ENCODE measurements around the gene HYAL3. TPM values are rescaled to one million over a fixed set of nuclear protein-coding genes. Genes with fewer than 3 reads are reported as not detected.

Gene HYAL3, protein sequence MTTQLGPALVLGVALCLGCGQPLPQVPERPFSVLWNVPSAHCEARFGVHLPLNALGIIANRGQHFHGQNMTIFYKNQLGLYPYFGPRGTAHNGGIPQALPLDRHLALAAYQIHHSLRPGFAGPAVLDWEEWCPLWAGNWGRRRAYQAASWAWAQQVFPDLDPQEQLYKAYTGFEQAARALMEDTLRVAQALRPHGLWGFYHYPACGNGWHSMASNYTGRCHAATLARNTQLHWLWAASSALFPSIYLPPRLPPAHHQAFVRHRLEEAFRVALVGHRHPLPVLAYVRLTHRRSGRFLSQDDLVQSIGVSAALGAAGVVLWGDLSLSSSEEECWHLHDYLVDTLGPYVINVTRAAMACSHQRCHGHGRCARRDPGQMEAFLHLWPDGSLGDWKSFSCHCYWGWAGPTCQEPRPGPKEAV
- 1 to 10 TPM in 5 of 6 donors, under 1 TPM in 1; 0.33 to 5.7 (median 3.1) TPM for total RNA-seq

- WGBS, 2 donors, result 1% methylated on average over 22 to 61 of the region's 61 CpGs
- Histone ChIP-seq H3K27me3 (no peaks in the 10 kb centered on the region), H3K27ac (peak within 1 kb of the TSS; percentile 85 to 94 (median 92)), H3K36me3 (peaks cover 0 to 13% (median 2%) of the 10 kb centered on the region in 4 donors), H3K4me3 (peak within 1 kb of the TSS; percentile 44 to 86 (median 60)), H3K4me1 (peaks cover 41 to 55% (median 52%) of the 10 kb centered on the region in 4 donors), H3K9me3 (no peaks in the 10 kb centered on the region)
- DNase-seq (peak; percentile 98 to 100), ATAC-seq (ENCODE audit: low FRiP score in 2 of 2) (peak; percentile 94 to 97)
- TF ChIP-seq EP300 (IDR thresholded peaks at IDR 0.05) (no peak), POLR2AphosphoS5 (IDR thresholded peaks at IDR 0.05) (peak; percentile 86 to 93), POLR2A (IDR thresholded peaks at IDR 0.05) (peak in 3 of 4 donors; percentile 61 to 96 (median 95))
- TF ChIP-seq, protein P1, sequence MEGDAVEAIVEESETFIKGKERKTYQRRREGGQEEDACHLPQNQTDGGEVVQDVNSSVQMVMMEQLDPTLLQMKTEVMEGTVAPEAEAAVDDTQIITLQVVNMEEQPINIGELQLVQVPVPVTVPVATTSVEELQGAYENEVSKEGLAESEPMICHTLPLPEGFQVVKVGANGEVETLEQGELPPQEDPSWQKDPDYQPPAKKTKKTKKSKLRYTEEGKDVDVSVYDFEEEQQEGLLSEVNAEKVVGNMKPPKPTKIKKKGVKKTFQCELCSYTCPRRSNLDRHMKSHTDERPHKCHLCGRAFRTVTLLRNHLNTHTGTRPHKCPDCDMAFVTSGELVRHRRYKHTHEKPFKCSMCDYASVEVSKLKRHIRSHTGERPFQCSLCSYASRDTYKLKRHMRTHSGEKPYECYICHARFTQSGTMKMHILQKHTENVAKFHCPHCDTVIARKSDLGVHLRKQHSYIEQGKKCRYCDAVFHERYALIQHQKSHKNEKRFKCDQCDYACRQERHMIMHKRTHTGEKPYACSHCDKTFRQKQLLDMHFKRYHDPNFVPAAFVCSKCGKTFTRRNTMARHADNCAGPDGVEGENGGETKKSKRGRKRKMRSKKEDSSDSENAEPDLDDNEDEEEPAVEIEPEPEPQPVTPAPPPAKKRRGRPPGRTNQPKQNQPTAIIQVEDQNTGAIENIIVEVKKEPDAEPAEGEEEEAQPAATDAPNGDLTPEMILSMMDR (IDR thresholded peaks at IDR 0.05), result peak; percentile 35 to 90 (median 76)
These were observed at the start of gene HYAL3, which contains the start of gene NAA80 for GRCh38 chr3:50298836-50299637. Gene HYAL3, minus strand, starts transcription at chr3:50299405. Its CDS starts 3,803 bp downstream, at chr3:50295602. Gene NAA80, minus strand, starts transcription at chr3:50299405. Its CDS starts 1,942 bp downstream, at chr3:50297463.

DNA sequence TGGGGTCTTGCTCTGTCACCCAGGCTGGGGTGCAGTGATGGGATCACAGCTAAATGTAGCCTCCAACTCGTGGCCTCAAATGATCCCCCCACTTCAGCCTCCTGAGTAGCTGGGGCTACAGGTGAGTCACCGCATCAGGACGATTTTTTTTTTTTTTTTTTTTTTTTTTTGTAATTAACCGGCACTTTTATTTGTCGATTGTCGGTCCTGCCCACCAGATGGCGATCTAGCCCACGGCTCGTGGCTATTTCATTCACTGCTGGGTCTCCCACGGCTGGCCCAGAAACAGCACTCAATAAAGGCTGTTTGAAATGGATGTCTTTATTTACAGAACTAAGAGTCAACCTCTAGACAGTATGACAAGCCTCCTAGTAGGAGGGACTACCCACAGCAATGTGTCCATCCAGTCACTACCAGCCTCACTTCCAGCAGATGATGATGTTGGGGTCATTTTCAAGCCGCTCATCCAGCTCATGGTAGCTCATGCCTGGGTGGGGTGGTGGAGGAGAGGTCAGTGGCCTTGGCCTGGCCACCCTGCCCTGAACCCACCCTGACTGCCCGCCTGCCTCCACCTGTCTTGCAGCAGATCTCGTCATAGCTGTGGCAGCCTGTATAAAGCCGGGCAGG is 48.1 kb upstream of the HYAL3 start:
- Histone ChIP-seq H3K36me3 (peaks cover 0 to 15% (median 13%) of the 10 kb centered on the region in 4 donors), H3K9me3 (no peaks in the 10 kb centered on the region), H3K4me1 (peaks cover 34 to 57% (median 39%) of the 10 kb centered on the region in 4 donors), H3K27me3 (no peaks in the 10 kb centered on the region), H3K27ac (peak overlapping the region in 1 of 4 donors; percentile 18), H3K4me3 (no peak overlapping the region)
- ATAC-seq (ENCODE audit: low FRiP score in 2 of 2), result peak in 1 of 2 donors; percentile 20
- peak; percentile 42 to 73 for DNase-seq
- 10 to 28% methylated on average over 11 to 14 of the region's 14 CpGs for WGBS, 2 donors
- TF ChIP-seq, protein P1 (IDR thresholded peaks at IDR 0.05), result peak in 5 of 6 experiments; percentile 24 to 56 (median 43)
- no peak for TF ChIP-seq EP300 (IDR thresholded peaks at IDR 0.05)

DNA sequence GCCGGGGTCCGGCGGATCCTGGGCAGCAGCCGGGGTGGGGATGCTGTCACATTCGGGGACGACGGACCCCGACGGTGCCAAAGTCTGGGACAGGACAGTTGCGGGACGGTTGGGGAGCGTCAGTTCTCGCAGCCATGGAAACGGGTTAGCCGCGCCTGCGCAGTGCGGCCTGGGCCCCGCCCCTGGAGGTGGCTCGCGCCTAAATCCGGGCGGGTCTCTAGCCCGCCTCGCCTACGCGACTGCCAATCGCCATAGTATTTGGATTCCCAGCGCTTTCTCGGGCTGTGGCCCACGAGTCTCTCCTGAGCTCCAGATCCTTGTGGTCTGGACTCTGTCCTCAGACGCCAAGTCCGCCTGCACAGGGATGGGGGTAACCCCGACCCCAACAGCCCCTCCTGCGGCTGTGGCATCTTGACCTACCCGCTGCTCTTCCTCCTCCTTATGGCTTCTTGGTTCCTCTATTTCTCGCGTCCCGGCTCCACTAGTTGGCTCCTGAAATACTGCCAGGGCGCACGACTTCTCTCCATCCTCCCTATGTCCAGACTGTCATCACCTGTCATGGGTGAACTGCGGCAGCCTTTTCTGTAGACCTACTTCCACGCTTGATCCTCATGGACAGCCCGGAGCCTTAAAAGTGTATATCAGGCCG is 46.5 kb upstream of the HYAL3 start, which contains the start of gene ZMYND10:
TSS of gene ZMYND10 (minus strand) at position 147 of the 649 bp plus-strand sequence. CDS start 153 bp downstream, outside the sequence.
- H3K36me3 ChIP-seq, result peaks cover 0 to 15% (median 13%) of the 10 kb centered on the region in 4 donors
- H3K9me3 ChIP-seq, result no peaks in the 10 kb centered on the region
- peaks cover 36 to 58% (median 39%) of the 10 kb centered on the region in 4 donors for H3K4me1 ChIP-seq
- H3K4me3 ChIP-seq, result peak within 1 kb of the TSS; percentile 13 to 45 (median 36)
- peak; percentile 23 to 68 for ATAC-seq (ENCODE audit: low FRiP score in 2 of 2)
- 21 to 33% methylated on average over 22 to 44 of the region's 45 CpGs for WGBS, 2 donors
- no peaks in the 10 kb centered on the region for H3K27me3 ChIP-seq
- peak; percentile 73 to 96 for DNase-seq
- peak within 1 kb of the TSS in 1 of 4 donors; percentile 7 for H3K27ac ChIP-seq
- TF ChIP-seq POLR2AphosphoS5 (IDR thresholded peaks at IDR 0.05) (no peak), POLR2A (IDR thresholded peaks at IDR 0.05) (peak in 1 of 4 donors; percentile 33), EP300 (IDR thresholded peaks at IDR 0.05) (no peak)
- TF ChIP-seq, protein P1 (IDR thresholded peaks at IDR 0.05), result no peak

GRCh38 chr3:50345008-50345407 is 45.8 kb upstream of the HYAL3 start:
- ATAC-seq (ENCODE audit: low FRiP score in 2 of 2) (no peak), DNase-seq (no peak)
- 86 to 87% methylated on average over 2 to 8 of the region's 8 CpGs for WGBS, 2 donors
- TF ChIP-seq POLR2AphosphoS5 (IDR thresholded peaks at IDR 0.05) (no peak), EP300 (IDR thresholded peaks at IDR 0.05) (no peak), POLR2A (IDR thresholded peaks at IDR 0.05) (no peak)
- TF ChIP-seq, protein P1 (IDR thresholded peaks at IDR 0.05), result no peak
- H3K36me3 ChIP-seq, result peaks cover 0 to 15% (median 13%) of the 10 kb centered on the region in 4 donors
- H3K4me3 ChIP-seq, result peak overlapping the region in 3 of 4 donors; percentile 31 to 45 (median 41)
- no peaks in the 10 kb centered on the region for H3K9me3 ChIP-seq
- no peaks in the 10 kb centered on the region for H3K27me3 ChIP-seq
- H3K27ac ChIP-seq, result no peak overlapping the region
- peaks cover 33 to 60% (median 43%) of the 10 kb centered on the region in 4 donors for H3K4me1 ChIP-seq

Measured in upper lobe of left lung (tissue), 6 donors.